LNCaP clone FGC (cell line): ENCODE data around the gene FANCB.

ENCODE experiments used
- DNase-seq: peaks from one replicate; pipeline ENCODE4 v3.0.0-alpha.2; 2011; ENCODE audit warnings: low read depth
- H3K4me3 ChIP-seq: 2 replicates; pipeline ENCODE4 v1.5.1; 2011; ENCODE audit warnings: mild to moderate bottlenecking, low read depth, low read length, control low read depth
- CTCF ChIP-seq: IDR thresholded peaks from 2 replicates; pipeline ENCODE4 v1.5.1; 2012; ENCODE audit warnings: mild to moderate bottlenecking; ENCODE audit not compliant: control insufficient read depth, insufficient read depth; ENCODE audit errors: extremely low read depth

Gene FANCB

DNA sequence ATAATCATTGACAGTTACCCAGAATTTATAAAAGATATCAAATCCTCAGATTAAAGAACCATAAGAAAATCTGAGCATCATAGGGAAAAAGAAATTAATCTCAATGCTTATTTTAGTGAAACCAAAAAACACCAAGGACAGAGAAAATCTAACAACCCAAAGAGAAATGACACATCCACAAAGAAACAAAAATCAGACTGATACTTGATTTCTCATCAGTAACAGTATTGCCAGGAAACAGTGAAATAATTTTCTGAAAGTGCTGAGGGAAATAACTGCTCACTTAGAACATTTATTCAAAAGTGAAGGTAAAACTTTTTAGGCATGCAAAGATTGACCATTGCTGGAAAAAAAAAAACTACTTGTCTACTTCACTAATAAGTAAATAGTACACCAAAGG is 11.0 kb upstream of the FANCB start:
- no peak for DNase-seq
- TF ChIP-seq CTCF: no peak
- H3K4me3 ChIP-seq: no peak overlapping the region

DNA sequence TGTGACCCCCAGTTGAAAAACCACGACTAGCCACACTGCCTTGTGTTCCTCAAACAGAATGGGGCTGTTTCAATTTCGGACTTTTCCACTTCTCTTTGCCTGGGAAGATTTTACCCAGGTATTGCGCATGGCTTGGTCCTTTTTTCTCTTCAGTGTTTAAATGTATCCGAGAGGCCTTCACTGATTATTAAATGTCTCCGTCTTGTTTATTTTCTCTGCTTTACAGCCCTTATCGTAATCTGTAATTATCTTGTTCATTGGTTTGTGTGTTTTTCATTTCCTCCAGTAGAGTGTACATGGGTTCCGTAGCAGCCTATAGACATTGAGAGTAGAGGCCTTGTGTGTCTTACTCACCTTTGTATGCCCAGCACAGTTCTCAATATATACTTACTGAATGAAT is 2.8 kb upstream of the FANCB start:
- no peak for DNase-seq
- H3K4me3 ChIP-seq: no peak overlapping the region
- no peak for TF ChIP-seq CTCF

- TF ChIP-seq CTCF: no peak
- H3K4me3 ChIP-seq: peak overlapping the region; percentile 83
- DNase-seq: no peak
Measured at GRCh38 chrX:14873676-14874049, 794 bp upstream of the FANCB start.

DNA sequence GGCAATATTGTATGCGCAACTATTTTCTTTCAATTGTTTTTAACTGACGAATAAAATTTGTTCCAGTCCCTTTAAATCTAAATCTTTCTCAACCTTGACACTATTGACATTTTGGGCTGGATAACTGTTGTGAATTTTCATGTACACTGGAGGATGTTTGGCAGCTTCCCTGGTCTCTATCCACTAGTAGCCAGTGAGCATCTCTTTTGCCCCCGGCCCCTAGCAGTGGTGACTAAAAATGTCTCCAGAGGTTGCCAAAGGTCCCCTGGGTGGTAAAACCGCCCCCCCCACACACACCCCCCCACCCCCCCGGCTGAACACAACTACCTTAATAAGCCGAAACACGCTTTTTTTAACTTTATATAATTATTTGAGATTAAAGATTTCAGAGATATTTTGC is 514 bp downstream of the FANCB start:
- no peak for TF ChIP-seq CTCF
- DNase-seq: no peak
- peak overlapping the region; percentile 83 for H3K4me3 ChIP-seq

DNA sequence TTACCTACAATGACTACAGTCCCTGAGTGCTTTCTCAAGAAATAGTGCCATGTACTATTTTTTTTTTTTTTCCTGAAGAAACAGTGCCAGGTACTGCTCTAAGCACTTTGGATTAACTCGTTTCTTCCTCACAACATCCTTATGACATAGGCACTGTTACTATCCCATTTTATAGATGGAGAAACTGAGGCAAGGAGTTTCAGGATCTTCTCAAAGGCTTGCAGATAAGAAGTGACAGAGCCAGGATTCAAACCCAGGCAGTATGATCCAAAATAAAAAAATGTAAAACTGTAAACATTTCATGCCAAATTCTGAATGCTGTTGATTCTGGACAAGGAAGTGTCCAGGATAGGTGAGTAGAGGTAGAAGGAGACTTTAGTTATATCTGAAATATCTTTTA is 1.1 kb downstream of the FANCB start:
- peak overlapping the region; percentile 83 for H3K4me3 ChIP-seq
- no peak for TF ChIP-seq CTCF

GRCh38 chrX:14865201-14865600 is 7.7 kb downstream of the FANCB start:
- DNase-seq: no peak
- TF ChIP-seq CTCF: no peak
- no peak overlapping the region for H3K4me3 ChIP-seq

More for the DNA sequence above, 1.1 kb downstream of the FANCB start:
- DNase-seq: no peak

- no peak for DNase-seq
- TF ChIP-seq CTCF: no peak
- H3K4me3 ChIP-seq: no peak overlapping the region
Measured at GRCh38 chrX:14864631-14865030, 8.2 kb downstream of the FANCB start.
